Measurements from ENCODE around the gene SCAP.

SCAP gene

DNA sequence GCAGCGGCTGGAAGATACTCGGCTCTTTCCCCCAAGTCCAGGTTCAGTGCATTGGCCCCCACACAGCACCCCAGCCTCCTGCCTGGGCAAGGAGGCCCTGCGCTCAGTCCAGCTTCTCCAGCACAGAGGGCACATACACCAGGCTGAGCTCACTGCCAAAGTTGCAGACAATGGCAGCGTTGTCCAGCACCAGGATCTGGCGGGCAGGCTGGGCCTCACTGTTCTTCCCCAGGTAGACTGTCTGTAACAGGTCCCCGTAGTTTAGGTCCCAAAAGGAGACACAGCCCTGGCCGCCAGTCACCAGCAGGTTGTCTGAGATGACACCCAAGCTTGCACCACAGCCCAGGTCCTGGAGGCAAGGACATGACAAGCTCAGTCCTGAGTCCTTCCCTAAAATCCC lies 62.0 kb downstream of the SCAP start:
- DNase-seq (ENCODE audit: low spot score): peak; percentile 18

DNA sequence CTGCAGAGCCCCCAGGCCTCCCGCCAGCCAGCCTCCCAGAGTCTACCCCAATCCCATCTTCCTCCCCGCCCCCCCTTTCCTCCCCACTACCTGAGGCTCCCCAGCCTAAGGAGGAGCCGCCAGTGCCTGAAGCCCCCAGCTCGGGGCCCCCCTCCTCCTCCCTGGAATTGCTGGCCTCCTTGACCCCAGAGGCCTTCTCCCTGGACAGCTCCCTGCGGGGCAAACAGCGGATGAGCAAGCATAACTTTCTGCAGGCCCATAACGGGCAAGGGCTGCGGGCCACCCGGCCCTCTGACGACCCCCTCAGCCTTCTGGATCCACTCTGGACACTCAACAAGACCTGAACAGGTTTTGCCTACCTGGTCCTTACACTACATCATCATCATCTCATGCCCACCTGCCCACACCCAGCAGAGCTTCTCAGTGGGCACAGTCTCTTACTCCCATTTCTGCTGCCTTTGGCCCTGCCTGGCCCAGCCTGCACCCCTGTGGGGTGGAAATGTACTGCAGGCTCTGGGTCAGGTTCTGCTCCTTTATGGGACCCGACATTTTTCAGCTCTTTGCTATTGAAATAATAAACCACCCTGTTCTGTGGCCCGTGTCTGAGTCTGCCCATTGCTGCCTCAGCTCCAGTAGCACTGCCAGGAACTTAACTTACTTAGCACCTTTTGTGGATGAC lies 62.8 kb downstream of the SCAP start:
- DNase-seq (ENCODE audit: low spot score): peak; percentile 24

DNA sequence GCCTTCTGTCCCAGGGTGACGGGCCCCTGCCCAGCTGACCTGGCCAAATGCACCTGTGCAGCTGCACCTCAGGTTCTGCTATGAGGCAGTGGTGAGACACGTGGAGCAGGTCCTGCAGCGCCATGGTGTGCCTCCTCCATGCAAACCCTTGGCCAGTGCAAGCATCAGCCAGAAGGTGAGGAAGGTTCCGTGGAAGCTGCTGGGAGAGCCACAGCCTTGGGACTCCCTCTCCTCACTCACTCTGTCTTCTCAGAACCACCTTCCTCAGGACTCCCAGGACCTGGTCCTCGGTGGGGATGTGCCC lies 63.3 kb downstream of the SCAP start:
- DNase-seq (ENCODE audit: low spot score): peak; percentile 34

DNA sequence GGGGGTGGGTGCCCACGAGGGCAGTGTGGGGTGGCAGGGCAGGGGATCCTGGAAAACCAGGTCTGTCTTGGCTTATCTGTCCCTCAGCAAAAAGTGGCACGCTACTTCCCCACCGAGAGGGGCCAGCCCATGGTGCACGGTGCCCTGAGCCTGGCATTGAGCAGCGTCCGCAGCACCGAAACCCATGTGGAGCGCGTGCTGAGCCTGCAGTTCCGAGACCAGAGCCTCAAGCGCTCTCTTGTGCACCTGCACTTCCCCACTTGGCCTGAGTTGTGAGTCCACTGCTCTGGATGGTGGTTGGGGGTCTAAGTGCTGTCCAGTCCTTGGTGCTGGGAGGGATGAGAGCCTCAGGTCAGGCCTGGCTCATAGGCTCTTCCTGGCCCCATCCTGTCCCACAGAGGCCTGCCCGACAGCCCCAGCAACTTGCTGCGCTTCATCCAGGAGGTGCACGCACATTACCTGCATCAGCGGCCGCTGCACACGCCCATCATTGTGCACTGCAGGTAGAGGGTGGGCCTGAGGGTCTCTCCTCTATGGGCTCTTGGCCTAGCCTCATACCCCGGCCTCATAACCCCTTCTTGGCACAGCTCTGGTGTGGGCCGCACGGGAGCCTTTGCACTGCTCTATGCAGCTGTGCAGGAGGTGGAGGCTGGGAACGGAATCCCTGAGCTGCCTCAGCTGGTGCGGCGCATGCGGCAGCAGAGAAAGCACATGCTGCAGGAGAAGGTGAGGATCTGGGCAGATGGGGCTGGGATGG lies 63.9 kb downstream of the SCAP start:
- DNase-seq (ENCODE audit: low spot score): peak; percentile 28

DNA sequence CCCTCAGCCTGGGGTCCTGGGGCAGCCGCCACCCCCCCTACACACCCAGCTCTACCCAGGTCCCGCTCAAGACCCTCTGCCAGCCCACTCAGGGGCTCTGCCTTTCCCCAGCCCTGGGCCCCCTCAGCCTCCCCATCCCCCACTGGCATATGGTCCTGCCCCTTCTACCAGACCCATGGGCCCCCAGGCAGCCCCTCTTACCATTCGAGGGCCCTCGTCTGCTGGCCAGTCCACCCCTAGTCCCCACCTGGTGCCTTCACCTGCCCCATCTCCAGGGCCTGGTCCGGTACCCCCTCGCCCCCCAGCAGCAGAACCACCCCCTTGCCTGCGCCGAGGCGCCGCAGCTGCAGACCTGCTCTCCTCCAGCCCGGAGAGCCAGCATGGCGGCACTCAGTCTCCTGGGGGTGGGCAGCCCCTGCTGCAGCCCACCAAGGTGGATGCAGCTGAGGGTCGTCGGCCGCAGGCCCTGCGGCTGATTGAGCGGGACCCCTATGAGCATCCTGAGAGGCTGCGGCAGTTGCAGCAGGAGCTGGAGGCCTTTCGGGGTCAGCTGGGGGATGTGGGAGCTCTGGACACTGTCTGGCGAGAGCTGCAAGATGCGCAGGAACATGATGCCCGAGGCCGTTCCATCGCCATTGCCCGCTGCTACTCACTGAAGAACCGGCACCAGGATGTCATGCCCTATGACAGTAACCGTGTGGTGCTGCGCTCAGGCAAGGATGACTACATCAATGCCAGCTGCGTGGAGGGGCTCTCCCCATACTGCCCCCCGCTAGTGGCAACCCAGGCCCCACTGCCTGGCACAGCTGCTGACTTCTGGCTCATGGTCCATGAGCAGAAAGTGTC lies 64.7 kb downstream of the SCAP start:
- peak; percentile 30 for DNase-seq (ENCODE audit: low spot score)

DNA sequence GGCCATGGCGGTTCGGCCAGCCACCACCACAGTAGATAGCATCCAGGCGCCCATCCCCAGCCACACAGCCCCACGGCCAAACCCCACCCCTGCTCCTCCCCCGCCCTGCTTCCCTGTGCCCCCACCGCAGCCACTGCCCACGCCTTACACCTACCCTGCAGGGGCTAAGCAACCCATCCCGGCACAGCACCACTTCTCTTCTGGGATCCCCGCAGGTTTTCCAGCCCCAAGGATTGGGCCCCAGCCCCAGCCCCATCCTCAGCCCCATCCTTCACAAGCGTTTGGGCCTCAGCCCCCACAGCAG lies 65.4 kb downstream of the SCAP start:
- DNase-seq (ENCODE audit: low spot score): peak; percentile 16

DNA sequence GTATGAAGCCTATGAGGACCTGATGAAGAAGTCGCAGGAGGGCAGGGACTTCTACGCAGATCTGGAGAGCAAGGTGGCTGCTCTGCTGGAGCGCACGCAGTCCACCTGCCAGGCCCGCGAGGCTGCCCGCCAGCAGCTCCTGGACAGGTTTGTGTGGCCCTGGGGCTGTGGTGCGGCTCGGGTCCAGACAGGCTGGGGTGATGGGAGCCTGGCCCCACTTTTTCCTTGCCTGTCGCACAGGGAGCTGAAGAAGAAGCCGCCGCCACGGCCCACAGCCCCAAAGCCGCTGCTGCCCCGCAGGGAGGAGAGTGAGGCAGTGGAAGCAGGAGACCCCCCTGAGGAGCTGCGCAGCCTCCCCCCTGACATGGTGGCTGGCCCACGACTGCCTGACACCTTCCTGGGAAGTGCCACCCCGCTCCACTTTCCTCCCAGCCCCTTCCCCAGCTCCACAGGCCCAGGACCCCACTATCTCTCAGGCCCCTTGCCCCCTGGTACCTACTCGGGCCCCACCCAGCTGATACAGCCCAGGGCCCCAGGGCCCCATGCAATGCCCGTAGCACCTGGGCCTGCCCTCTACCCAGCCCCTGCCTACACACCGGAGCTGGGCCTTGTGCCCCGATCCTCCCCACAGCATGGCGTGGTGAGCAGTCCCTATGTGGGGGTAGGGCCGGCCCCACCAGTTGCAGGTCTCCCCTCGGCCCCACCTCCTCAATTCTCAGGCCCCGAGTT lies 65.9 kb downstream of the SCAP start:
- DNase-seq (ENCODE audit: low spot score): peak; percentile 35

DNA sequence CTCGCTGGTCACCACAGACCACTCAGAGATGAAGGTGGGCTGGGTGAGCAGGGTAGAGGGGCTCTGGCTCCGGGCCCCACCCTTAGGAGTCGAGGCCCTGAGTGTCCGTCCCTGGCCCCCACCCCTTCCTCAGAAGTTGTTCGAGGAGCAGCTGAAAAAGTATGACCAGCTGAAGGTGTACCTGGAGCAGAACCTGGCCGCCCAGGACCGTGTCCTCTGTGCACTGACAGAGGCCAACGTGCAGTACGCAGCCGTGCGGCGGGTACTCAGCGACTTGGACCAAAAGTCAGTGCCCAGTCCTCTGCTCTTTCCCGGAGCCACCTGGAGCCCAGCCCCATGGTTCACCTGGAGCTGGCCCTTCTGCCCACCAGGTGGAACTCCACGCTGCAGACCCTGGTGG lies 66.5 kb downstream of the SCAP start:
- peak; percentile 31 for DNase-seq (ENCODE audit: low spot score)

DNA sequence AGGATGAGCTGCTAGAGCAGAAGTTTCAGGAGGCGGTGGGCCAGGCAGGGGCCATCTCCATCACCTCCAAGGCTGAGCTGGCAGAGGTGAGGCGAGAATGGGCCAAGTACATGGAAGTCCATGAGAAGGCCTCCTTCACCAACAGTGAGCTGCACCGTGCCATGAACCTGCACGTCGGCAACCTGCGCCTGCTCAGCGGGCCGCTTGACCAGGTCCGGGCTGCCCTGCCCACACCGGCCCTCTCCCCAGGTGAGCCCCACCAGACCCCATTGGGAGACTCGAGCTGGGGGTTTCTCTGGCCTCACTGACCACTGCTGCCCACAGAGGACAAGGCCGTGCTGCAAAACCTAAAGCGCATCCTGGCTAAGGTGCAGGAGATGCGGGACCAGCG lies 66.9 kb downstream of the SCAP start:
- DNase-seq (ENCODE audit: low spot score): peak; percentile 24

DNA sequence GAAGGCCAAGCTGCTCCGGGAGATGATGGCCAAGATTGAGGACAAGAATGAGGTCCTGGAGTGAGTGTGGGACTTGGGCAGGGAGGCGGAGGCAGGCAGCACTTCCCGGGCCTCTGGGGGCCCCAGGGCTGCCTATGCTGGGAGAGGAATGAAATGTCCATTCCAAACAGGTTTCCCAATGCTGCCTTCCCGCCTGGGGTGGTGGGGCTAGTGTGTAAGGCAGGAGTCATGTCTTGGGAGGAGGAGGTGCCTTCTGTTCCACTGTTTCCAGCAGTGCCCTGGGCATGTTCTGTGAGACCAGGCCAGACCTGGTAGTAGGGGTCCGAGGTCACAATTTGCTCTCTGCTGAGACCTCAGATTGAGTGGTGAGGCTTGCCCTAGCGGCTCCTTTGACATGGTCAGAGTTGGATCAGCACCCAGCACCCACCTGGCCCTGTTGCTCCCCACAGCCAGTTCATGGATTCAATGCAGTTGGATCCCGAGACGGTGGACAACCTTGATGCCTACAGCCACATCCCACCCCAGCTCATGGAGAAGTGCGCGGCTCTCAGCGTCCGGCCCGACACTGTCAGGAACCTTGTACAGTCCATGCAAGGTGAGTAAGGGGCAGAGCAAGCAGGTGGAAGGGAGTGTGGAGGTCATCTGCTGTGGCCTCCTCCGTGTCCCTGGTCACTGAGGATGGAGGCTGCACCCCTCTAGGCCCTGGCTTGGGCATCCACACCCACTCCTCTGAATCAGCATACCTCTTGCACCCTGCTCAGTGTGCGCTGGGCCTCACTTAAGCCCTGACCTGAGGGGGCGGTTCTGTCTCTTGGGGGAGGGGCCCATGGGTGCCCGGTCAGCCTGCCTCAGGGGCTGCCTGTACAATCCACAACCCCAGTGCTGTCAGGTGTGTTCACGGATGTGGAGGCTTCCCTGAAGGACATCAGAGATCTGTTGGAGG lies 67.6 kb downstream of the SCAP start:
- DNase-seq (ENCODE audit: low spot score): peak; percentile 20

DNA sequence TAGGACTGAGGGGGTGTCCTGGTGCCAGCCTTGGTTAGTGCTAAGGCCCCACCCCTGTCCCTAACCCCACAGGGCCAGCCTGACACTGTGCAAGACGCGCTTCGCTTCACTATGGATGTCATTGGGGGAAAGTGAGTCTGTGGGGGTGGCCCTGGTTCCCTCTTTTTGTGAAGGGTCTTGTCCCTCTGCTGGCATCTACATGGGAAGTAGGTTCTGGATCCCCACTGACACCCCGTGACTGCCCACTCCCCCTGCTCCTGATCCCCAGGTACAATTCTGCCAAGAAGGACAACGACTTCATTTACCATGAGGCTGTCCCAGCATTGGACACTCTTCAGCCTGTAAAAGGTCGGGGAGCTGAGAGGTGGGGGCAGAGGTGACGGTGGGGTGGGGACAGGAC lies 68.5 kb downstream of the SCAP start:
- no peak for DNase-seq (ENCODE audit: low spot score)

DNA sequence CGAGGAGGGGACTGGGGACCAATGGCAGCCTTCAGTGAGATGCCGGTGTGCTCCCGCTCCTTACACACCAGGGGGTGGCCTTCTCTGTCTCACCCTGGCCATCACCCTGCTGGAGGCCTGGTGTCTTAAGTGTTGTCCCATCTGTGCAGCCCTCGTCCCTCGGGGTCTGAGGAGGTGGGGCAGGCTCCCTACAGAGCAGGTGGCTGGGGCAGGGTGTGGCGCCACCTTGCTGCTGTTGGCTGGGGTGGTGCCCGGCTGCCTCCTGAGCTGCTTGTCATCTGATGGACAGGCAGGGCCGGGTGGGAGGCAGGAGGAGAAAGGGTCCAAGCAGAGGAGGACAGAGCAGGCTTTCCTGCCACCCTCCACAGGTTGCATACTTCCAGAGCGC lies 69.0 kb downstream of the SCAP start:
- peak; percentile 93 for DNase-seq (ENCODE audit: low spot score)

DNA sequence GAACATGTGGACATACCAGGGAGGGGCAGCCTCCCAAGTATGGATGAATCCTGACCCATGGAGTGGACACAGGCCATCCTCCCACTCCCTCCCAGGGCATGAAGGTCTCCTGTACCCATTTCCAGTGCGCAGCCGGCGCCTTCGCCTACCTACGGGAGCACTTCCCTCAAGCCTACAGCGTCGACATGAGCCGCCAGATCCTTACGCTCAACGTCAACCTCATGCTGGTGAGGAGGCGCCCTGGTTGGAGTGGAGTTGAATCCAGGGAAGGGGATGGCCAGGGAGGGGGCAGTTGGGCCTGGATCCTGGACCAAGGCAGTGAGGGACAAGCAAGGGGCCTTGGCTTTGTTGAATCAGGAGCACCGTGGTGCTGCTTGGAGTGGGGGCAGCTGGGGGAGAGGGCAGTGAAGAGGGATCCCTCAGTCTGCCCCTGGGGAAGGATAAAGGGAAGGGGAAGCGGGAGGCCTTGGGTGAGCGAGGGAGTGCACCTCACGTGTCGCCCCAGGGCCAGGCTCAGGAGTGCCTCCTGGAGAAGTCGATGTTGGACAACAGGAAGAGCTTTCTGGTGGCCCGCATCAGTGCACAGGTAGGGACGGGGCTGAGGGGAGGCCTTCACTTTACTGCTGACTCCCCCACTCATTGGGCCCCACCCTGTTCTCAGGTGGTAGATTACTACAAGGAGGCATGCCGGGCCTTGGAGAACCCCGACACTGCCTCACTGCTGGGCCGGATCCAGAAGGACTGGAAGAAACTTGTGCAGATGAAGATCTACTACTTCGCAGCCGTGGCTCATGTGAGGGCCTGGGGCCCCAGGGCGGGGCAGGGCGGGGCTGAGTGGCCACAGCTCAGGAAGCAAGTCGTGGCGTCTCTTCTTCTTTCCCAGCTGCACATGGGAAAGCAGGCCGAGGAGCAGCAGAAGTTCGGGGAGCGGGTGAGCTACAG lies 69.7 kb downstream of the SCAP start:
- DNase-seq (ENCODE audit: low spot score): peak; percentile 33

DNA sequence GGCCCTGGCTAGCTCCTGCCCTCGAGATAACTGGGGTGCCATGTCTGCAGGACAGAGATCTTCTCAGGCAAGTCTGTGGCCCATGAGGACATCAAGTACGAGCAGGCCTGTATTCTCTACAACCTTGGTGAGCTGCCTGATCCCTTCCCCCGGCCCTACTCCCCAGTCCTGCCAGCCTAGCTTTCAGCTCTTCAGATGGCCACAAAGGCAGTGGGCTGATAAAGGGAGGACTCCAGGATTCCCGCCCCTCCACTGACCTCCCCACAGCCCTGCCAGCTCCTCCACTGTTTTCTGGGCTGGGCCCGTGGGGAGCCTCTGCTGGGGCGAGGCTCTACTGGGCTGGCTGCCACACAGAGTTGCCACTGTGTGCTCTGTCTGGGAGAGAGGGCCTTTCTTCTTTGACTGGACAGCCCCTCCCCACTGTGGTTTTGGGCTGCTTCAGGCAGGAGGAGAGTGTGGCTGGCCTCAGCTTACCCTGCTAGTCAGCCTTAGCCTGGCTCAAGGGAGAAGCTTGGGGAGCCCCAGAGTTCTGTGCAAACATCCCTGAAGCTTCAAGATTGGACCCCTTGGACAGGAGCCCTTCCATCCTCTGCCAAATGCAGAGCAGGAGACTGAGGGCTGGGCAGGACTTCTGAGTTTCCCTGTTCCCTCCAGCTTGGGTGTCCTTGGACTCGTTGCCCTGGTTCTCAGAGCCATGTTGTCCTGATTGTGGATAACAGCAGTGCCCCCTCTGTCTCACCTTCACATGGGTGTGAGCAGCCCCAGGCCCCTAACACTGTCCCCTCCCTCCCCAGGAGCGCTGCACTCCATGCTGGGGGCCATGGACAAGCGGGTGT lies 70.6 kb downstream of the SCAP start:
- DNase-seq (ENCODE audit: low spot score): peak; percentile 23

DNA sequence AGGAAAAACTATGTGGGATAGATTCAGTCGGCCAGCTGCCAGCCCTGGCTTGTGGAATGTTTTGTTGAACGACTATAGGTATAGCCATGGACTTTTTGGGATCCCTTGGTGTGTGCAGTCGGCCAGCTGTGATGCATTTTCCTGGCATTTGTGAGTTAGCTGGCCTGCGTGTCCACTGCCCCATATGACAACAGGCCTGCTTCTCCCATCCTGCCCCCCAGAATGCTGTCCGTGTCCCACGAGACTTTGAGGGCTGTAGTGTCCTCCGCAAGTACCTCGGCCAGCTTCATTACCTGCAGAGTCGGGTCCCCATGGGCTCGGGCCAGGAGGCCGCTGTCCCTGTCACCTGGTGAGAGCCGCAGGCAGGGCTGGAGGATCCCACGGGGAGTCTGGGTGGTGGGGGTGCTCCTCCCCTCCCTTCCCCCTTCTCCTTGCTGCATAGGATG lies 71.3 kb downstream of the SCAP start:
- peak; percentile 20 for DNase-seq (ENCODE audit: low spot score)

DNA sequence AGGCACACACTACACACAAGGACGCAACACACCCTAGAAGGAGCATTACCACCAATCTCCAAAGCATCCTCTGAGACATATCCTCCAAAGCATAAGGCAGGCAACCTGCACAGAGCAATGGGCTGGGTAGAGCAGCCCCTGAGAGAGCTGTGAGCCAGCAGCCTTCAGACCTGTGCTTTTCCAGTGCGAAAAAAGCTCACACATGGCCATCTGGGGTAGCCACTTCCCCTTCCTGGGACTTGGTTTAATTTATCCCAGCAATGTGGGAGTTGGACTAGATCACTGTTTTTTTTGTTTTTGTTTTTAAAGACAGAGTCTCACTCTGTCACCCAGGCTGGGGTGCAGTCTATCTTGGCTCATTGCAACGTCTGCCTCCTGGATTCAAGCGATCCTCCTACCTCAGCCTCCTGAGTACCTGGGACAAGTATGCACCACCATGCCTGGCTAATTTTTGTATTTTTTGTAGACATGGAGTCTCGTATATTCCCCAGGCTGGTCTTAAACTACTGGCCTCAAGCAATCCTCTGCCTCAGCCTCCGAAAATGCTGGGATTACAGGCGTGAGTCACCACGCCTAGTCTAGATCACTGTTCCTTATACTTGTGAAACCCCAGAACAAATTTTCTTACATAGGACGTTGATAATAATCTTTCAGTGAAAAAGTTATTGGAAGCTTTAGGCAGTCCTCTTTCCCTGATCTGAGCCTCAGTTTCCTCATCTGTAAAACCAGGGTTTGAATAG lies 76.0 kb downstream of the SCAP start:
- no peak for DNase-seq (ENCODE audit: low spot score)

DNA sequence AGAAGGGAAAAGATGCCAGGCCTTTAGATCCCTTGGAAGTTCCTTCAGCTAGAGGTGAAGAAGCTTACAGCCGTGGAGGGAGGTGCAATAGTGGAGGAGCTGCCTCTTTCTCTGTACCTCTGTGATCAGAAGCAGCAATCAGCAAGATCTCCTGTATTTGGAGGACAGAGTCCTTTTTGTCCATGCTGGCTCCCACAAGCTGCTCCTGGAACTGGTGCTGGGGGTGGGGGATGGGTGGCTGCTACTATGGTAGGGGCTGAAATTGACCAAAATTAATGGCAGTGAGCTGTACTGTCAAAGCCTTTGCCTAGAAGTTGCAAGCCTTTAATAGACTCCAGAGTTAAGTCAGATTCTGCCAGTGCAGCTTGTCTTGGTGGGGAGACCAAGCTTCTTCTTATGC lies 76.7 kb downstream of the SCAP start:
- DNase-seq (ENCODE audit: low spot score): no peak

DNA sequence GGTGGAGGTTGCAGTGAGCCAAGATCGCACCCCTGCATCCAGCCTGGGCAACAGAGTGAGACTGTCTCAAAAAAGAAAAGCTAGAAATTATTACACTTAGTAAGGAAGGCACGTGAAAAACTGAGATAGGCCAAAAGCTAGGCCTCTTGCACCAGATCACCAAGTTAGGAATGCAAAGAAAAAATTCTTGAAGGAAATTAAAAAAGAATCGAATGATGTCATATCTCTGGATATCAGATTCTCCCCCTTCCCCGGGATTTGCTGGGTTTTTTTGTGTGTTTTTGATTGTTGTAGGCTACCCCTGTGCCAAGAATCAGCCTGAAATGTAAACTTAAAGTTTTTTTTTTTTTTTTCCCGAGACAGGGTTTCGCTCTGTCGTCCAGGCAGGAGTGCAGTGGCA lies 77.5 kb downstream of the SCAP start:
- no peak for DNase-seq (ENCODE audit: low spot score)

DNA sequence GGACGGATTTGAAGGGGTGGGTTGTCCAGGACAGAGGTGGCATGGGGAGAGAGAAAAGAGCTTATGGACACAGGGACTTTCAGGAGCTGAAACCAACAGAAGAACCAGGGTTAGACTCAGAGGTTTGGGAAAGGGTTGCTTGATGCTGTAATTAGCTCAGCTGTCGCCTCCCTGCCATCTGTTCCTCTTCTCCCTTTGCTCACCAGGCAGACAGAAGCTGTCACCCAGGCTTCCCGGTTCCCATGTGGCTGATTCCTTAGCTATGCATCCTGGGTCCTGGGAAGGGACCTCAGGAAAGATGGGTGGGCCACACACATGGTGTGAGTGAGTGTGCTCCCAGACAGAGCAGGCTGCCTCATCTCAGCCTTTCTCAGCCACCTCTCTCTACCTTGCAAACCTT lies 80.9 kb downstream of the SCAP start:
- DNase-seq (ENCODE audit: low spot score): peak; percentile 84

Data from D341Med (cell line).